Breast epithelium (tissue), 3 donors: ENCODE data around the gene HAUS8.

Experiments used
- CTCF ChIP-seq, 3 donors: fragments of 450-650 bp; IDR thresholded peaks; one replicate each; pipeline ENCODE4 v1.5.1; 2016 to 2017; ENCODE audit warnings: antibody characterized with exemption in 3 of 3, mild to moderate bottlenecking in 3 of 3, moderate library complexity in 3 of 3
- POLR2A ChIP-seq: fragments of 450-650 bp; IDR thresholded peaks from one replicate; pipeline ENCODE4 v1.6.1; 2016; ENCODE audit warnings: antibody characterized with exemption, mild to moderate bottlenecking, moderate library complexity
- POLR2AphosphoS5 ChIP-seq, 3 donors: sonication (generic); formaldehyde crosslinking; IDR thresholded peaks; one replicate each; pipeline ENCODE4 v1.6.1; 2017; ENCODE audit warnings: antibody characterized with exemption in 3 of 3

- no peak for TF ChIP-seq POLR2A
- TF ChIP-seq CTCF (IDR thresholded peaks at IDR 0.05), result no peak
- TF ChIP-seq POLR2AphosphoS5 (IDR thresholded peaks at IDR 0.05), result no peak
Measured at GRCh38 chr19:17108453-17108784, 33.2 kb upstream of the HAUS8 start.
